ENCODE measurements around the gene P3H1.

DNA sequence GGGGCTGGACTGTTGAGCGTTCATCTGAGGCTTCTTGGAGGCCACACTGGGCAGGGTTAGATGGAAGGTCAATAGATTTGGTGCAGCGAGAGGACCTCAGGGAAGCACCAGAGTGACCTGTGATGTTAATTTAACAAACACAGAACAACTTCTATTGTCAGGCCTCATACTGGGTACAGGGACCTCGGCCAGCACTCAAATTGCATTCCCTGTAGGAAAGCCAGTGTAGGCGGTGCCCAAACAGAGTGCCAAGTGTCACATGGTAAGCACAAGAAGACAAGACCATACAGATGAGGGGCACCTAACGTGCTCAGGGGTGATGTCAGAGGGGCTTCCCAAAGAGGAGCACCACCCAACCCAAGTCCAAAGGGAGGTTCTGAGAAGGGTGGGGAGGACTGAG, 19.3 kb upstream of the P3H1 start:
- TF ChIP-seq POLR2AphosphoS5 (IDR thresholded peaks at IDR 0.05; ENCODE audit: low read depth) (no peak), EZH2 (IDR thresholded peaks at IDR 0.05; ENCODE audit: low read depth, unreplicated experiment) (no peak), CTCF (conservative IDR thresholded peaks at IDR 0.05; ENCODE audit: low read depth in 2 of 2) (no peak), NANOG (IDR thresholded peaks at IDR 0.05; ENCODE audit: borderline replicate concordance) (no peak), REST (IDR thresholded peaks at IDR 0.05; ENCODE audit: unreplicated experiment) (no peak), EZH2phosphoT487 (IDR thresholded peaks at IDR 0.05; ENCODE audit: unreplicated experiment) (no peak), STAT1 (IDR thresholded peaks at IDR 0.05; ENCODE audit: unreplicated experiment) (no peak)
